SK-MEL-5 (cell line): Measurements from ENCODE around the gene OTOP2. TPM values are rescaled to one million over a fixed set of nuclear protein-coding genes. Genes with fewer than 3 reads are reported as not detected.

ENCODE experiments used
- DNase-seq: peaks from one replicate; pipeline ENCODE4 v3.0.0-alpha.2; 2016; ENCODE audit warnings: low read depth, low spot score
- in situ Hi-C: cut with HindIII; loops from 2 replicates; pipeline ENCODE4 v1.10.0; 2016; ENCODE audit warnings: low sequenced_read_pairs, high pct_unique_total_duplicates, low pct_unique_long_range_greater_than_20kb
- total RNA-seq: library from RNA; depleted of rRNA; stranded (reverse); fragments of >200 nt; shearing (Covaris generic); gene quantifications from 2 replicates; pipeline ENCODE4 v1.2.3, GENCODE V29; 2014

Gene OTOP2
- total RNA-seq, 1 experiment from 2014 or later: not detected

DNA sequence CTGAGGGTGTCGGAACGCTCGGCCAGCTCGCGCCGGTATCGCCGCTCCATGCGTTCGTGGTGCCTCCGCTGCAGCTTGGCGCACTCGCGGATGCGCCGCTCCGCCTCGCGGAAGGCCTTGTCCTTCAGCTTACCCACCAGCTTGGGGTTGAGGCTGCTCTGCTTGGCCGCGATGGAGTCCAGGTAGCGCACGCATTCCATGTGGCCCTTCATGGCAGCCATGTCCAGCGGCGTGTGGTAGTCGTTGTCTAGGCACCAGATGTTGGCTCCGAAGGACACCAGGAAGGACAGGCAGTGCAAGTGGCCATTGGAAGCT lies 3.8 kb upstream of the OTOP2 start:
- no peak for DNase-seq
- in situ Hi-C loops: no loop called here

DNA sequence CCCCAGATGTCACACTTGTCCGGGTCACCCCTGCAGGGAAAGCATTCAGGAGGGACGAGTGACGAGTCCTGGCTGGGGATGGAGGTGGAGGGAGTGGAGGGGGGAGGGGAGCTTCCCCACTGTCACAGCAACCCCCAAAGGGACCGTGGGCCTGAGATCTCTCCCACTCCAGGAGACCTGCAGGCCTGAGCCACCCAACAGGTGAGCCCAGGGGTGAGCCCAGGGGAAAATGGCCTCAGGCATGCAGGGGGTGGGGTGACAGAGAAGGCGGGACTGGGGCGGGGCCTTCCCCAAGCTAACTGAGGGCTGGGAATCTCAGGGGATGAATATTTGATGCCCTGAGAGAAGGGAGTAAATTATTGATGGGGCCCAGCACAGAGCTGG lies 3.4 kb upstream of the OTOP2 start:
- in situ Hi-C loops: no loop called here
- DNase-seq: no peak

DNA sequence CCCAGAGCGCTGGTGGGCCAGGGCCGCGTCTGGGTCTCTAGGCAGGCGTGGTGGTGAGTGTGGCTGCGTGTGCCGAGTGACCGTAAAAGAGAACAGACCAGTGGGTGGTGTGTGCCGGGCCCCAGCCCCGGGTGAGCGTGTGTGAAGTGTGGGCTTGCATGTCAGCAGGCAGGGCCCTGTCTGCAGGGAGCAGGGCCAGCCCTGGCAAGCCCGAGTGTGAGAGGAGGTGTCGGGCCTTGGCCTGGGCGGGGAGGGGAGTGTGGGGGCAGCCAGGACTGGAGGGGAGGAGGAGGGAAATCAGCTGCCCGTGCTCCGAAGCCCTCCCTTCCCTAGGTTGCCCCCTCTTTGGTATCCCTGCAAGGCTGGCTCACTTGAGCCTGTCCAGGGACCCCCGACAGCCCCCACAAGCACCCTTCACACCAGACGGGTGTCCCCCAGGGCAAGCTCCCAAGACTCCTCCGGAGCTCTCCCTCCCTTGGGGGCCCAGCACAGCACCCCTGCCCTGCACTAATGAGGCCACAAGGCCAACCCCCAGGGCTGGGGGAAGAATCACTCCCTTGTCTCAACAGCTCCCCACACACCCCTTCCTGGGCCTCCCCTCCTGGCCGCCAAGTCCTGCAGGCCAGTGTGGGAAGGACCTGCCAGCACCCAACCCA lies 2.9 kb upstream of the OTOP2 start:
- in situ Hi-C loops: no loop called here

DNA sequence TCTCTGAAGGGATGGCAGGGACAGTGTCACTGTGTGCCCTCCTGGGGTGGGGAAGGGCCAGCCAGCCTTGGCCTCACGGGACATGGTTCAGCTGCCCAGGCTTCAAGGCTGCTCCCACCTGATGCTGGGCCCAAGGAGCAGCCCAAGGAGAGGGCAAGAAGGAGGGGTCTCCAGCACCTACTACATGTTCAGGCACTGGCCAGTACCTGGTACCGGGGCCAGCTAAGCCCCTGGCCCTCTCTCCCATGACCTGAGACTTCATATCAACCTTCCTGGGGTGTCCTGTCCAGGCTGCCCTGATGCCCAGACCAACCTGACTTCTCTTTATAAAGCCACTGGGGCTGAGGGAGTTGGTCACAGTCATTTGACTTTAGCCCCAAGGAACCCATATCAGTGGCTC lies 2.3 kb upstream of the OTOP2 start:
- in situ Hi-C loops: no loop called here

More for the DNA sequence above, 2.9 kb upstream of the OTOP2 start:
- no peak for DNase-seq

GRCh38 chr17:74922172-74922571 lies 1.9 kb upstream of the OTOP2 start:
- no peak for DNase-seq
- in situ Hi-C loops: no loop called here

More for the DNA sequence above, 2.3 kb upstream of the OTOP2 start:
- DNase-seq: no peak

GRCh38 chr17:74922694-74923537 lies 1.2 kb upstream of the OTOP2 start, which contains the start of gene USH1G:
Gene USH1G (minus strand): TSS chr17:74923255. CDS start chr17:74923073, 182 bp downstream.
- in situ Hi-C loops: no loop called here

DNA sequence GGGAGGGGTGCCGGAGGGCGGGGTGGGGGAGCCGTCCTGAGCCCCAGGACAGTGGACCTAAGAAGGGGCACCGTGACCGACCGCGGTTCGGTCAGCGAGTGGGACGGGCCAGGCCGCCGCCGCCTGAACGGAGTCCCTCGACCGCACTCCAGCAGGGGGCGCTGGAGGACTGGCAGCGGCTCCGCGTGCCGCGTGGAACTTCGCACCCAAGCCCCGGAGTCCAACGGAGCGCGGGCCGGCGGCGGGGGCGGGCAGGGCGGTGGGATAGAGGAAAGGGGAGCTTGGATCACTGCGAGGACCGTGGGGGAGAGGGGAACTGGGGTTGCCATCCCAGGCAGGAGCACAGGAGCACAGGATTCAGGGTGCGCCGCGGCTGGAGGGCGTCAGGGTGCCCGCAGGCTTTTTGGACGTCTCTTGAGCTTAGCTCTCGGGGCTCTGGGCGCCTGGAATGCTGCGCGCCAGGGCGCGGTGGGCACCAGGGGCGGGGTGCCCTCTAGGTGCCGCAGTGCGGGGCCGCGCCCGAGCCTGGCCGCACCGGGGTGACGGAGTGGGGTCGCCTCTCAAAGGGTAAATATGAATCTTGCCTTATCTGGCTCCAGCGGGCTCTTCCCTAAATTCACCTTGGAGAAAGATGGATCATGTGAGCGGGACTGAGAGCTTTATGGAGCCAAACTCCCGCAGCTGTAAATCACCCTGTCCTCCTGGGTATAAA lies 379 bp upstream of the OTOP2 start:
- in situ Hi-C loops: no loop called here
- DNase-seq: peak; percentile 70

More at GRCh38 chr17:74922694-74923537, 1.2 kb upstream of the OTOP2 start, which contains the start of gene USH1G:
- DNase-seq: no peak

GRCh38 chr17:74925242-74925641 lies 1.2 kb downstream of the OTOP2 start:
- in situ Hi-C loops: no loop called here
- DNase-seq: no peak

DNA sequence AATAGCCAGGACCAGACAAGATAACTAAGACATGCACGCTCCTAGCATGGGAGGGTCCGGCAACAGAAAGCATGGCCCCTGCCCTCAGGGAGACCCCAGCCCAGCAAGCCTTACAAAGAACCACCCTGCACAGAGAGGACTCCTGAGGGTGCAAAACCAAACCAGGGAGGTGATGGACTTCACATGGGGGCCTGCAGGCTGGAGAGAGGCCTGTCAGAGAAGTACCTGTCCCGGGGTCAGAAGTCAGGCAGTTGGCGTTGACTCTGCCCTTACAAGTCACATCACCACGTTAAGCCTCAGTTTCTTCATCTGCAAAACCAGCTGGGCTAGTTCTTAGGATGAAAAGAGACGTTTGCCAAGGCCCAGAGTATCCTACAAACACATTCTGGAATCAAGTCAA lies 4.7 kb downstream of the OTOP2 start:
- in situ Hi-C loops: no loop called here
- no peak for DNase-seq

- in situ Hi-C loops: no loop called here
- no peak for DNase-seq
Measured at GRCh38 chr17:74930535-74931036, 6.5 kb downstream of the OTOP2 start.

DNA sequence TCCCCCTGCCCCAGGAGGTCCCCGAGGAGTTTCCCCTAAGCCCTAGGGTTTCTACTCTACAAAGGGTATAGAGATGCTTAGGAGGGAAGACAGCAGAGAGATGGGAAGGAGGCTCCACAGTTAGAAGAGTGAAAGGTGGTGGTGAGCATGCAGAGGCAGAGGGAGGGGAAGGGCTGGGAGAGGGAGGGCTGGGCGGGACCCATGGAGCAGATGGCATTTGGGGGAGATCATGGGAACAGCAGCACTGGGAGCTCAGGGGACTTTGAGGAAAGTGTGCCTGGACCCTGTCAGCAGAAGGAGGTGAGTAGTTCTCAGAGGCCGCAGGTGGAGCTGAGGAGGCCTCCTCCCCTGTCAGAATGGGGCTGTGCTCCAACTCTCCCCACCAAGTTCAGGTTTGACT lies 11.0 kb downstream of the OTOP2 start:
- in situ Hi-C loops: no loop called here
- no peak for DNase-seq

DNA sequence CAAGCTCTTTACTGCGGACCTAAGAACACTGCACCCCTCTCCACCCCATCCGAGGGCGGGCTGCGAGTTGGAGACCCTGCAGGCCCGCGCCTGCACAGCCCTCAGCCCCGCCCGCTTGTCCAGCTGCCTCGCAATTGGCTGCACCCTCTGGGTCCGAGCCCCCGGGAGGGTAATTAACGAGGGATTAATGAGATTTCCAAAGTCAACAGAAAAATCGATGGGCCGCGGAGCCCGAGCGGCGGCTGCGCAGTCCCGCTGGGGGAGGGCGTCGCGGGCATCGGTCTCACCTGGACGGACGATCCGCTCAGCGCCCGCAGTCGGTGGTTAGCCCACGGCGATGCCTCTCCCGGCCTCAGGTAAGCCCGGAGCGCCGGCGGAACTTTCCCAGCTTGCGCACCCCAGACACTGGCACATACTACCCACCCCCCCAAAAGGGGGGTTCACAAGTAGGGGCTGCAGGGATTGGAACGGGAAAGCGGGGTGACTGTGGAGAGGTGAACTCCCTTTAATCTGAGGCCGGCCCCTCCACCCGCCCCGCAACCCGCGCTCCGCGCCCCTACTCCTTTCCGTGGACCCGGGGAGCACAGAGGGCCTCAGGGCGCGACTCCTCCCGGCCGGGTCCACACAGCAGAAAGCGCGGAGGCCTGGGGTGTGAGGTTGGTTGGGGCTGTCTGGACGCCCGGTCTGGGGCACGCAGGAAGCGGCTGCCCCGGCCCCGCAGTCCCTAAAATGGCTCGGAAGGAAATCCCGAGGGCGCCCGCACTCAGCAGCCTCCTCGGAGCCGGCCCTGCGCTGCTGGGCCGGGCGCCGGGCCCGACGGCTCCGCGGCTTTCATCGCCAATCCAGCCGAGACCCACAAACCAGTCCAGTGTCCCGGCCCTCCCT lies 11.8 kb downstream of the OTOP2 start, which contains the start of gene OTOP3:
Gene OTOP3 (plus strand): TSS at position 314 of the 885 bp plus-strand sequence. CDS start 24 bp downstream, at position 338.
- in situ Hi-C loops: no loop called here
- no peak for DNase-seq

GRCh38 chr17:74936470-74936799 lies 12.4 kb downstream of the OTOP2 start:
- in situ Hi-C loops: no loop called here

DNA sequence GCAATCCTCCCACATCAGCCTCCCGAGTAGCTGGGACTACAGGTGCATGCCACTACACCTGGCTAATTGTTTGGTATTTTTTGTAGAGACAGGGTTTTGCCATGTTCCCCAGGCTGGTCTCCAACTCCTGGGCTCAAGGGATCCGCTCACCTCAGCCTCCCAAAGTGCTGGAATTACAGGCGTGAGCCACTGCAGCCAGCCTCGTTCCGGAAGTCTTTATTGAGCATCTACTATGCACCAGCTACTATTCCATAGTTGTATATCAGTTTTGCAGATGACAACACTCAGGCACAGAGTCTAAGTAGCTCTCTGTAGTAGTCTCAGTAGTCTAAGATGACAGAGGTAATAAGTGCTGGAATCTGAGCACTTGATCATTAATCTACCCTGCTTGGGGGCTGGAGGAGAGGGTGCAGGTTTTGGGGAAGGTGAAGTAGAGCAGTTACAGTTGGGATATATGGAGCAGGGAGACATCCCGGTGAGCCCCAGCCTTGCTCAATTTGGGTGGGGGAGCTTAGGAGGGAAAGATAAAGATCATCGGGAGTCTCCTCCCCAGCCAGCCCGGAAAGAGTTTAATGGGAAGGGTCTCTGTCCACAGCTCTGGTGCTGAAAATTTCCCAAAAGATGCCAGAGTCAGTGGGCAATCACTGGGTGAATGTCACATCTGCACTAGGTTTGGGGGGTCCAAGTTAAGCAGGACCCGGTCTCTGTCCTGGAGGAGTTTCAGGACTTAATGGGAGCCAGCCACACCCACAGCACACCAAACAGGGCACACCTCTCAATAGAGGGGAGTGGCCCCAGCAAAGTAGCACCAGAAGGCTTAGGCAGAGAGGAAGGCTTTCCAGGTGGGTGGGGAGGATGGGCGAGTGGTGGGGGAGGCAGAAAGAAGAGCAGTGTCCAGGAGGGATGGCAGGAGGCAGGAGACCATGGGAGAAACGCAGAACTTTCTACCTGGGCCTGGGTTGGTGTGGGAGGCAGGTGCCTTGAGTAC lies 13.3 kb downstream of the OTOP2 start:
- in situ Hi-C loops: no loop called here
- no peak for DNase-seq

More at GRCh38 chr17:74936470-74936799, 12.4 kb downstream of the OTOP2 start:
- DNase-seq: no peak

- in situ Hi-C loops: no loop called here
Measured at GRCh38 chr17:74938194-74938950, 14.3 kb downstream of the OTOP2 start.

GRCh38 chr17:74939534-74939933 lies 15.5 kb downstream of the OTOP2 start:
- DNase-seq: no peak
- in situ Hi-C loops: no loop called here

More at GRCh38 chr17:74938194-74938950, 14.3 kb downstream of the OTOP2 start:
- no peak for DNase-seq
